ENCODE measurements around the gene CACNB4.

GRCh38 chr2:151857650-151858049, 241.2 kb downstream of the CACNB4 start:
- TF ChIP-seq POLR2AphosphoS5 (IDR thresholded peaks at IDR 0.05) (no peak), POLR2A (IDR thresholded peaks at IDR 0.05) (no peak)

All from breast epithelium (tissue), 3 donors.